TTC549 (cell line): ENCODE results near the gene PSMC2.

Source experiments
- FAIRE-seq: peaks from 2 replicates; lab custom pipeline; 2012; peaks lifted over from hg19 to GRCh38; lab: Jason Lieb, UNC

PSMC2 gene

GRCh38 chr7:103347507-103348267 is at the start of gene PSMC2:
Gene PSMC2, plus strand, starts transcription at chr7:103347643. Its CDS starts 69 bp downstream, at chr7:103347712.
- no peak for FAIRE-seq

GRCh38 chr7:103297837-103298179 is 49.6 kb upstream of the PSMC2 start:
- no peak for FAIRE-seq

DNA sequence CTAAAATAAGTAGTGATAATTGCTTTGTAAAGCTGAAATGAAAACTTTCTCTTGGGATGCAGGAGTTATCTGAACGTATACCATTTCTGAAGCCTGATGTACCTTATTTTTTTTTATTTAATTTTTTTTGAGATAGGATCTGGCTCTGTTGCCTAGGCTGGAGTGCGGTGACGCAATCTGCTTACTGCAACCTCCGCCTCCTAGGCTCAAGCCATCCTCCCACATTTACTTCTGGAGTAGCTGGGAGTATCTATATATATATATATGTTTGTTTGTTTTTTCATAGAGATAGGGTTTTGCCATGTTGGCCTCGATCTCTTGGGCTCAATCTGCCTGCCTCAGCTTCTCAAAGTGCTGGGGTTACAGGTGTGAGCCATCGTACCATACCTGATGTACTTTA is 47.8 kb upstream of the PSMC2 start:
- no peak for FAIRE-seq

DNA sequence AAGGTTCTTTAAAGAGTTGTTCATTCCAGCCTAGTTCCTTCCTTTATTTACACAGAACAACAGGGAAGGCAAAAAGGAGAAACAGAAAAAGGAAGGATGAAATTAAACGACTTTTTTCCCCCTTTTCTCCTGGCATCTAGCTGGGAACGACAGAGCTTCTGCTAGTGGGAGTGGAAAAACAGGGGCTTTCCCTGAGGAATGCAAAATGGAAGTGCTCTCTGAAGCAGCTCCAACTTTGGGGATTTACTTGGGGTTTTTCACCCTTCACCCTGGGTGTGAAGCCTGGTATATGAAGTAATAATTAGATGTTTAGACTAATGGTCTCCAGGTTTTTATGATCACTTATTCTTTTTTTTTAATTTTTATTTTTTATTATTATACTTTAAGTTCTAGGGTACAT is 46.0 kb upstream of the PSMC2 start:
- FAIRE-seq: no peak

DNA sequence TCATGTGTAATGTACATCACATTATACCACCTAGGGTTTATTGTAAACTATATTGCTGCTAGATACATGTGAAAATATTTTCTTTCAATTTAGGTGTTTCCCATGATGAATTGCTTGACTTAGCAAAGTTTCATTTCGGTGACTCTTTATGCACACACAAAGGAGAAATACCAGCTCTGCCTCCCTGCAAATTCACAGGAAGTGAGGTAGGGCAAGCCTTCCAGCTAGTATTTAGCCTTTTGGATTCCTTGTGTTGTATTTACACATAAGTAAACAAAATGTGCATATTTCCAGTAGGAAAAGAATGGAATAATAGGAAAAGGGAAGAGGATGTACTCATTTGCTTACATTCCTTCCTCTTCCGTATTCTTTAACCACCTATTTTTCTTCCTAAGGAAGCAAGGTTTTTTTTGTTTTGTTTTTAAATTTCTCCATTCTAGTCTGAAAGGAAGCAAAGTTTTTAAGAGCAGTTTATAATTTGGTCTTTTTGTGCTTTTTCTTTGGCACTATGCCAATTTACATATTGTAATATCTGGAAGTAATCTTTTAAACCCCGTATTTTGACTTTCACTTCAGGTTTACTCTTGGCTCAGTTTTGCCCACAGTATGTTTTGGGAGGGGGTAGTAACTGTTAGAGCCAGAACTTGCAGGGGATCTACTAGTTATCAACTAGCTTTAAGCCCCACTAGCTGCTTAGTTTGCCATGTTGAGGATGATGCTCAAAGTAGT is 39.8 kb upstream of the PSMC2 start:
- no peak for FAIRE-seq

GRCh38 chr7:103314852-103315251 is 32.6 kb upstream of the PSMC2 start:
- FAIRE-seq: no peak

DNA sequence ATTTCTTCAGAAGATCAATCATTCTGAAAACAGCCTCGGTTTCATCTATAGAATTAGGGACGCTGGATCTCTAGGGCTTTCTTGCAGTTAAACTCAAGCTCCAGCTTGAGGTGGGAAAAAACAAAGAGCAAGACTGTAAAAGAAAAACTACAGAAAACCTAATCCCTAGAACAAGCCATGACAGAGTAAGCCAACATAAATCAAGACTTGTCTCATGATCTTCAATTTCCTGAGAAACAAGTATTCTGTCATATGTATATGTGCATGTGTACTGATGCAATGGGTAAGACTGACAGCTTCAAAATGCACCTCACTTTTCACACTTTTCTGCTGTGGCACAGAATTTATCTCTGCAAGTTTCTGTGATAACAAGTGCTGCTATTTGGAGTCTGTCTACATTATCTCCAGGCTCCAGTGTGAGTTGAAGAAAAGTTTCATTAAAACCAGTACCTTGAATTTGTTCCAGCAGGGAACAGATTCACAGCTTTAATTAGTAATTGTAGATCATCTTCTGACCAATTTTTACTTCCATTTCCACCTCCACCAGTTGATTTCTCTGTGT is 31.0 kb upstream of the PSMC2 start:
- FAIRE-seq: no peak

- FAIRE-seq: no peak
Measured at GRCh38 chr7:103317009-103317408, 30.4 kb upstream of the PSMC2 start.

DNA sequence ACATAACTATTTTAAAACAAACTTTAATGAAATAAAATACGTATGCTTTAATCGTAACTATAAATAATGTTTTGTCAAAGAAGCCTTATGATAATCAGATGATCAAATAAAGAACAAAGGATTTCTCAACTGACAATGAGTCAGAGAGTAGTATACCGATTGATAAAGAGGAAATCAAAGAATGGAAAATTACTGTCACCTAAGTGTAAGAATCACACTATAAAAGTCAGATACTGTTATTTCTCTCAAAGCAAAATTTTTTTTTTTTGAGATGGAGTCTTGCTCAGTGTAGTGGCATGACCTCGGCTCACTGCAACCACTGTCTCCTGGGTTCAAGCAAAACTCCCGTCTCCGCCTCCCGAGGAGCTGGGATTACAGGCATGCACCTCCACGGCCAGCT is 21.7 kb upstream of the PSMC2 start:
- FAIRE-seq: no peak

- FAIRE-seq: no peak
Measured at GRCh38 chr7:103336761-103337160, 10.7 kb upstream of the PSMC2 start.

DNA sequence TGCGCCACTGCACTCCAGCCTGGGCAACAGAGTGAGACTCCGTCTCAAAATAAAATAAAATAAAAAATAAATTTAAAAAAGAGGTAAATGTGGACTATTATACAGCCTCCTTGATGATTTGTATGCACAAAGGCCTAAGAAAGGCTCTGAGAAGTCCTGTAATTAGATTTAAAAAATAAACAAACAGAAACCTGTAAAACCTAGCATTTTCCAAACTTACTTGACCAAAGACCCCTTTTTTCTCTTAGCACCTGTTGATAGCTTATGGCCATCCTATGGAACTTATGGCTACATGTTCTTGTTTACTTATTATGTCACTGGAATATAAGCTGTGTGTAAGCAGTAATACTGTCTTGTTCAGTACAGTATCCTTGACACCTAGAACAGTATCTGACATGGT is 8.6 kb upstream of the PSMC2 start:
- FAIRE-seq: no peak

- no peak for FAIRE-seq
Measured at GRCh38 chr7:103341466-103341865, 6.0 kb upstream of the PSMC2 start.

DNA sequence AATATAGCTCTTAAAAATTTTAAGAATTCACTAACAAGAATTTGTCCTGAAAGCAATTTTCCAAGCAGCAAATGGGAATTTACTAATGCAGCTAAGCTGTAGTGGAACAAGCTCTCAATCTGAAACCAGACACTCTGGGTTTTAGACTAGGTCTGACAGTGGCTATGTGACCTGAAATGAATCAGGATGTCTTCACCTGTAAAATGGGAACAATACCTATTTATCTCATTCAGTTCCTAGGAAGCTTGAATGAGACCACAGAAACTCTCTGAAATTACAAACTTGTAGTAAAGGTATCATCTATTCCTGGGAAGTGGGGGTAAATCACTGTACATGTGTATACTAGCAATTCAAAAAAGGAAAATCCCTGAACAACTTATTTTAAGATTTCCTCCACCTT is 4.1 kb upstream of the PSMC2 start:
- FAIRE-seq: no peak

DNA sequence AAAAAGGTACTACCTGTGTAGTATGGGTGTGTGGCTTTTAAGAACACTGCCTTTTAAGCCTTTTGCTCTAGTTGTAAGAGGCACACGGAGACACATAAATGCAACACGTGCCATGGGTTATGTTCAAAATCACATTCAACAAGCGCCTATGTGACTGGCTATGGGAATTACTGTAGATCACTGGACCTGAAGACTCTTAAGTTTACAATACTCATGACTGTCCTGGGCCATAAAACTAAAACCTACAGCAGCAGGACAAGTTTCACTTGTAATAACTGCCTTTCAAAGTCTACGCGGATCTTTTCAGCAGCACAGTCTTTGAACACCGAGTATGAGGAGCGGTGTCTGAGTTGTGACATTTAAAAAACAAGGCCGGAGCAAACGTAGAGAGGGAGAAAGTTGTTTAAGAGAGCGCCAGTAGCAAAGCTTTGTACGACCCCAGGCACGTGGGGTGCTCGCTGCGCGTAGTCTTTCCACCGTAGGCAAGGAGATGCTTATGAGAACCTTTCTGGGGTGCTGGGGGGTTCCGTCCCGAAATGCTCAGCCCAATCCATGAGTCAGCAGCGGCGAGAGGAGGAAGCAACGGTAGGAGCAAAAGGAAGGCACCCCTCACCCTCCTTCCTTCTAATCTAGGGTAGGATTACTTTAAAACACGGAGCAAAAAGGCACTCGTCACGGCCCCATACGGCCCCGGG is 3.5 kb upstream of the PSMC2 start:
- no peak for FAIRE-seq

GRCh38 chr7:103344453-103345149 is 2.8 kb upstream of the PSMC2 start, which contains the start of gene DNAJC2:
Gene DNAJC2, minus strand, starts transcription at chr7:103344767. Its CDS starts 145 bp downstream, at chr7:103344622.
- no peak for FAIRE-seq

DNA sequence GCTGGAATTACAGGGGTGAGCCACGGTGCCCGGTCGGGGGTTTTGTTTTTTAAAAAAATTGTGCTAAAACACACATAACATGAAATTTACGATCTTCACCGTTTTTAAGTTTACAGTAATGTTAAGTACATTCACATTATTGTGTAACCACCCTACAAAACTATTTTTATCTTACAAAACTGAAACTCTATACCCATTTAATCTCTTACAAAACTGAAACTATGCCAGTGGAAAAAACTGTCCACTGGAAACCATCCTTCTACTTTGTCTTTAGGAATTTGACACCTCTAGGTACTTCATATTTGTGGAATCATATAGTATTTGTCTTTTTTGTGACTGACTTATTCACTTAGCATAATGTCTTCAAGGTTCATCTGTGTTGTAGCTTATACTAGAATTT is 1.0 kb upstream of the PSMC2 start:
- FAIRE-seq: no peak

DNA sequence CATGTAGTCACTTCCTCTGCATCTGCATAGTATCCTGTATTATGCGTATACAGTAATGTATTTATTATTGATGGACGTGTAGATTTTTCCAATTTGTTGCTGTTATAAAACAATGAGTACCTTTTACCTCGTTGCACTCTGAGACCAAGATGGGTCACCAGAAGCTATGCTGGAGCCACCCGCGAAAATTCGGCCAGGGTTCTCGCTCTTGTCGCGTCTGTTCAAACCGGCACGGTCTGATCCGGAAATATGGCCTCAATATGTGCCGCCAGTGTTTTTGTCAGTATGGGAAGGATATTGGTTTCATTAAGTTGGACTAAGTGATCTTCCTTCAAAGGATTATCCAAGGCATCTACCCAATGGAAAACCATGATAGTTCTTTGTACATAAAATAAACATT is 1.0 kb downstream of the PSMC2 start:
- no peak for FAIRE-seq

- no peak for FAIRE-seq
Measured at GRCh38 chr7:103348959-103349358, 1.5 kb downstream of the PSMC2 start.

DNA sequence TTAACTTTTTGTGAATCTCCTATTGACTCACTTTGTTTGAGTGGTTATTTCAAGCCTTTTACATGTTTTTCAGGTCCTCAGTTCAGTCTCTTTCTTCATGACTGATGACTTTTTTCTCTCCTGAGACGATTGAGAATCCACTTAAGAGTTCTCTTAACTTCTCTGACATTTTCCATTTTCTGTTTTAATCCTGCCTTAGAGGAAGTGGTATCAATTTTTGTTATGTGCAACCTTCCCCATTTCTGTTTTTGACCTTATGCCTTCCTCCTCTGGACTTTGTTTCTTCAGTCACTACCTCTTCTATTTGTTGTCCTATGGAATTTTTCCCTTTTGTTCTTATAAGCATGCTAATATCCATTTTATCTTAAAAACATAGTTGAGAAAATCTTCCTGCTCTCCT is 2.4 kb downstream of the PSMC2 start:
- no peak for FAIRE-seq

GRCh38 chr7:103369432-103369831 is 22.0 kb downstream of the PSMC2 start:
- FAIRE-seq: no peak

DNA sequence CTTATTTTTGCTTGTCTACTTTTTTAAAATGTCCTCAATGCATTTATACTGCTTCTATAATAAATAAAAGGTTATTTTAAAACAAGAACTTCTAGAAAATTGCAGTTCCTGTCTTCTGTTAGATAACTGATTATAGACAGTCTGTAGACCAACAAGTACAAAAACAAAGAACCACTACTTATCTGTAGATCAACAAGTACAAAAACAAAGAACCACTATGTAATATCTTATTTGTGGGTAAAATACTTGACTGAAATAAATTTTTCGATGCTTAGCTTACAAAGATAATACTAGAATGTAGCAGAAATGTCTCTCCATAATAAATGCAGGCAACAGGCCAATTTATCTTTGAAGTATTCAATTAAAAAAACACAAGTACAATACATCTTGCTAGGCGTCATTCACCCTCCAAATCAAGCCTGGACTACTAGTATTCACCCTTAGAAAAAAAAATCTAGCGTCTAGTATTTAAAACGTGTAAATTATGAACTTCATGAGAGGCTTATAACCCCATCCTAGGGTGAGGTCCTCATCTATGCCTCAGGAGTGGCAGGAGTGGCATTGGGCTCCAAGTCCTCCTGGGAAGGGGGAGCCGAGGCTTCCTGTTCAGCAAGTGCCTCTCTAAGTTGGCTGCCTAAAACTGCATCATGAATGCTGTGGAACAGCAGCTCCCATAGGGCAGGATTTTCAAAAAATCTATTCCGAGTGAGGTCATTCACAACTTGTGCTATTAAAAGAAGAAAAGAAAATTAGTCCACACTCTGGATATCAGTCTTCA is 26.6 kb downstream of the PSMC2 start:
- no peak for FAIRE-seq
